Activated T-helper 2 cell treated with anti-CD3 and anti-CD28 coated beads, Interferon-gamma antibody, Interleukin-2, Interleukin-4, amounts not matched to agents 10 μg/mL and 5 μg/mL and 100 μg/mL, durations not matched to agents 14 hours and 24 hours and 36 hours (primary cell): ENCODE results near the gene CACNG3. TPM values are rescaled to one million over a fixed set of nuclear protein-coding genes. Genes with fewer than 3 reads are reported as not detected.
"Not testable (repeated sequence)": the region's sequence is repeated elsewhere in the genome, so short reads cannot be mapped to it uniquely, and the experiment has no call there.

Source experiments
- DNase-seq: peaks from one replicate; pipeline ENCODE4 v3.0.0; 2021; ENCODE audit warnings: low spot score
- H3K27ac Mint-ChIP-seq: one replicate; pipeline ENCODE4 v1.8.0; 2021; ENCODE audit warnings: mixed read lengths
- H3K27me3 Mint-ChIP-seq: one replicate; pipeline ENCODE4 v1.8.0; 2021; ENCODE audit warnings: low read depth, mixed read lengths
- H3K36me3 Mint-ChIP-seq: one replicate; pipeline ENCODE4 v1.8.0; 2021; ENCODE audit warnings: low read depth, mixed read lengths
- H3K4me1 Mint-ChIP-seq: one replicate; pipeline ENCODE4 v1.8.0; 2021; ENCODE audit warnings: low read depth, mixed read lengths
- H3K4me3 Mint-ChIP-seq: one replicate; pipeline ENCODE4 v1.8.0; 2021; ENCODE audit warnings: low read depth, mild to moderate bottlenecking, moderate library complexity, mixed read lengths
- H3K9me3 Mint-ChIP-seq: one replicate; pipeline ENCODE4 v1.8.0; 2021; ENCODE audit warnings: mixed read lengths
- intact Hi-C: fragments of 100-400 bp; cut with micrococcal nuclease; formaldehyde crosslinking; loops from one replicate; pipeline ENCODE4 v1.15.1; 2023
- total RNA-seq: library from RNA; stranded (reverse); gene quantifications from 2 replicates; pipeline ENCODE4 v1.2.3, GENCODE V29; 2022

CACNG3 gene
- total RNA-seq, 1 donor from 2014 or later = not detected

- Mint-ChIP-seq H3K27ac (no peak overlapping the region), H3K4me1 (no peaks in the 10 kb centered on the region), H3K36me3 (no peaks in the 10 kb centered on the region), H3K27me3 (peaks cover 6% of the 10 kb centered on the region), H3K9me3 (no peaks in the 10 kb centered on the region), H3K4me3 (no peak overlapping the region)
- no peak for DNase-seq
- intact Hi-C loops = no loop called here
Observed at GRCh38 chr16:24319126-24319814, 63.1 kb downstream of the CACNG3 start.

GRCh38 chr16:24322106-24322505 is 66.0 kb downstream of the CACNG3 start:
- no peak overlapping the region for H3K27ac Mint-ChIP-seq

DNA sequence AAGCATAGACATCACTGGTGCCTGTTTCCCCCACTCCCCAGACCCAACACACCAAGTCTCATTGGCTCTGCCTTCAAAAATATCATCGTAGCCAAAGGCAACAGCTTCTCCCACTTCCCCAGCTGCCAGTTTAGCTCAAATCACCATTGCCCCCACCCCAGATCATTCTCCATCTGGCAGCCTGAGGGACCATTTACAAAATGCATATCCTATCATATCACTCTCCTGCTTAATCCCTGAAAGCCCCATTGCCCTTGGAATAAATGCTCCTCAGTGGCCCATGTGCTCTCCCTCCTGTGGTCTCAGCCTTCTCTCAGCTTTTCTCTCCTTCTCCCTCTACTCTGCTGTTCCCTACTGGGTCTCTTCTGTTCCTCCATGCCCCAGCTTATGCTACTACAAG is 68.3 kb downstream of the CACNG3 start:
- Mint-ChIP-seq H3K27ac (no peak overlapping the region), H3K4me3 (no peak overlapping the region), H3K36me3 (no peaks in the 10 kb centered on the region), H3K9me3 (no peaks in the 10 kb centered on the region), H3K27me3 (peaks cover 14% of the 10 kb centered on the region), H3K4me1 (no peaks in the 10 kb centered on the region)
- DNase-seq = no peak
- intact Hi-C loops = no loop called here

More at GRCh38 chr16:24322106-24322505, 66.0 kb downstream of the CACNG3 start:
- intact Hi-C loops = no loop called here
- H3K36me3 Mint-ChIP-seq = no peaks in the 10 kb centered on the region
- H3K27me3 Mint-ChIP-seq = peaks cover 14% of the 10 kb centered on the region
- no peak for DNase-seq
- no peak overlapping the region for H3K4me3 Mint-ChIP-seq
- H3K9me3 Mint-ChIP-seq = no peaks in the 10 kb centered on the region
- no peaks in the 10 kb centered on the region for H3K4me1 Mint-ChIP-seq

GRCh38 chr16:24328835-24329452 is 72.8 kb downstream of the CACNG3 start:
- Mint-ChIP-seq H3K4me3 (no peak overlapping the region), H3K27ac (no peak overlapping the region), H3K36me3 (no peaks in the 10 kb centered on the region), H3K9me3 (no peaks in the 10 kb centered on the region), H3K27me3 (peaks cover 9% of the 10 kb centered on the region), H3K4me1 (no peaks in the 10 kb centered on the region)
- no peak for DNase-seq
- intact Hi-C loops = no loop called here

DNA sequence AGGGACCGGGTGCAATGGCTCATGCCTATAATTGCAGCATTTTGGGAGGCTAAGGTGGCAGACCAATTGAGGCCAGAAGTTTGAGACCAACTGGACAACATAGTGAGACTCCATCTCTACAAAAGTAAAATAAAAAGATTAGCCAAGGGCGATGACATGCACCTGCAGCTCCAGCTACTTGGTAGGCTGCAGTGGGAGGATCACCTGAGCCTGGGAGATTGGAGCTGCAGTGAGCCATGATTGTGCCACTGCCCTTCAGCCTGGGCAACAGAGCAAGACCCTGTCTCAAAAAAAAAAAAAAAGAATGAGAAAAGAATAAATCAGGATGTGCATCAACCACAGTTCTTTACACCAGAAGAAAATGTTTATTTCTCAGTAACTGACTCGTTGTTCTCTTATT is 76.0 kb downstream of the CACNG3 start:
- Mint-ChIP-seq H3K36me3 (no peaks in the 10 kb centered on the region), H3K27me3 (no peaks in the 10 kb centered on the region), H3K9me3 (peaks cover 3% of the 10 kb centered on the region), H3K4me3 (no peak overlapping the region), H3K4me1 (no peaks in the 10 kb centered on the region), H3K27ac (no peak overlapping the region)
- intact Hi-C loops = no loop called here
- DNase-seq = no peak

GRCh38 chr16:24332582-24333090 is 76.5 kb downstream of the CACNG3 start:
- H3K4me3 Mint-ChIP-seq = no peak overlapping the region
- no peaks in the 10 kb centered on the region for H3K27me3 Mint-ChIP-seq
- intact Hi-C loops = no loop called here
- H3K27ac Mint-ChIP-seq = no peak overlapping the region
- H3K4me1 Mint-ChIP-seq = no peaks in the 10 kb centered on the region
- no peaks in the 10 kb centered on the region for H3K36me3 Mint-ChIP-seq
- no peak for DNase-seq
- H3K9me3 Mint-ChIP-seq = peaks cover 3% of the 10 kb centered on the region

DNA sequence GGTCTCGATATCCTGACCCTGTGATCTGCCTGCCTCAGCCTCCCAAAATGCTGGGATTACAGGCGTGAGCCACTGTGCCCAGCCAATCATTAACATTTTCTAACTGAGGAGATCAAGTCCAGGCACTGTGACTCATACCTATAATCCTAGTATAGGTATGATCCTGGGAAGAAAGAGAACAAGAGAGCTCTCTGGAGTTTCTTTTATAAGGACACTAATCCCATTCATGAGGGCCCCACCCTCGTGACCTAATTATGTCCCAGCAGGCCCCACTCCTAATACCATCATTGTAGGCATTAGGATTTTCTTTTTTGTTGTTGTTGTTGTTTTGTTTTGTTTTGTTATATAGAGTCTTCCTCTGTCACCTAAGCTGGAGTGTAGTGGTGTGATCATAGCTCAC is 80.4 kb downstream of the CACNG3 start:
- no peaks in the 10 kb centered on the region for H3K27me3 Mint-ChIP-seq
- DNase-seq = no peak
- no peaks in the 10 kb centered on the region for H3K36me3 Mint-ChIP-seq
- H3K9me3 Mint-ChIP-seq = peaks cover 3% of the 10 kb centered on the region
- no peak overlapping the region for H3K4me3 Mint-ChIP-seq
- no peaks in the 10 kb centered on the region for H3K4me1 Mint-ChIP-seq
- H3K27ac Mint-ChIP-seq = no peak overlapping the region
- intact Hi-C loops = no loop called here

- Mint-ChIP-seq H3K27ac (no peak overlapping the region), H3K27me3 (no peaks in the 10 kb centered on the region), H3K9me3 (peaks cover 3% of the 10 kb centered on the region), H3K36me3 (no peaks in the 10 kb centered on the region), H3K4me1 (no peaks in the 10 kb centered on the region), H3K4me3 (no peak overlapping the region)
- intact Hi-C loops = no loop called here
- no peak for DNase-seq
Observed at GRCh38 chr16:24337013-24337412, 80.9 kb downstream of the CACNG3 start.

- H3K4me1 Mint-ChIP-seq, H3K27me3 Mint-ChIP-seq, intact Hi-C loops, H3K27ac Mint-ChIP-seq, H3K4me3 Mint-ChIP-seq, DNase-seq, H3K9me3 Mint-ChIP-seq, H3K36me3 Mint-ChIP-seq: not testable (repeated sequence)
Observed at GRCh38 chr16:24343829-24344228, 87.7 kb downstream of the CACNG3 start.

GRCh38 chr16:24344784-24345183 is 88.6 kb downstream of the CACNG3 start:
- H3K4me3 Mint-ChIP-seq = no peak overlapping the region
- no peaks in the 10 kb centered on the region for H3K36me3 Mint-ChIP-seq
- intact Hi-C loops = no loop called here
- H3K27ac Mint-ChIP-seq = no peak overlapping the region
- no peak for DNase-seq
- H3K27me3 Mint-ChIP-seq = no peaks in the 10 kb centered on the region
- H3K4me1 Mint-ChIP-seq = peaks cover 6% of the 10 kb centered on the region
- no peaks in the 10 kb centered on the region for H3K9me3 Mint-ChIP-seq

DNA sequence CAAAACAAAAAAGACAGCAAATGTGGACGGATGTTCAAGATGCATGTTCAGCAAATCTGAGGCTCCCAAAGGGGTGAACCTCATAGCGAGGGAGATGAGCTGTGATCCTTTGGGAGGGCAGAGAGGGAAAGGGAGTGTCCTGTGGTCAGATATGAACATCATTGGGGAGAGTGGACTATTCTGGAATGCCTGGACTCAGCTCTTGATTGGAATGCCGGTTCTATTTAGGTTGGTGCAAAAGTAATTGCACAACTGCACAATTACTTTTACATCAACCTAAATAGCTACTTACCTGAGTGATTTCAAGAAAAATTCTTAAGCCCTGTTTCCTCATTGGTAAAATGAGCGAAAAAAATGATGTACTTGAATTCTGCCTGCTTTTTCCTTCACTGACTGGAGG is 89.6 kb downstream of the CACNG3 start:
- DNase-seq = no peak
- H3K27ac Mint-ChIP-seq = no peak overlapping the region
- H3K4me3 Mint-ChIP-seq = no peak overlapping the region

DNA sequence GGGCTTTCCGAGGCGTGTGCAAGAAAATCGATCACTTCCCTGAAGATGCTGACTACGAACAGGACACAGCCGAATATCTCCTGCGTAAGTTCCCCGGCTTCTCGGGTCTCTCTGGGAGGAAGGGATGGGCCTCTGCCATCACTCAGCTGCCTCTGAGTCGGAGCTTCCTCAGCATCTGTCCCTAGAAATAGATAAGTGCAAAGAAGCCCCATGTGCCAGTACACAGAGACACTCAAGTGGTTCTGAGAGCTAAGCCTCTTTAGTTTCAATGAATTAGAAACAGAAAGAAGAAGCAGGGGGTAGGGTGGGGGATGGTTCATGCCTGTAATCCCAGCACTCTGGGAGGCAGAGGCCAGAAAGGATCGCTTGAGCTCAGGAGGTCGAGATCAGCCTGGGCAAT is 90.6 kb downstream of the CACNG3 start:
- Mint-ChIP-seq H3K27me3 (no peaks in the 10 kb centered on the region), H3K36me3 (no peaks in the 10 kb centered on the region), H3K4me1 (peaks cover 6% of the 10 kb centered on the region), H3K4me3 (no peak overlapping the region), H3K9me3 (no peaks in the 10 kb centered on the region), H3K27ac (no peak overlapping the region)
- DNase-seq = no peak
- intact Hi-C loops = no loop called here

More for the DNA sequence above, 89.6 kb downstream of the CACNG3 start:
- peaks cover 6% of the 10 kb centered on the region for H3K4me1 Mint-ChIP-seq
- intact Hi-C loops = no loop called here
- no peaks in the 10 kb centered on the region for H3K36me3 Mint-ChIP-seq
- H3K27me3 Mint-ChIP-seq = no peaks in the 10 kb centered on the region
- no peaks in the 10 kb centered on the region for H3K9me3 Mint-ChIP-seq

GRCh38 chr16:24347556-24347955 is 91.4 kb downstream of the CACNG3 start:
- intact Hi-C loops = no loop called here
- peaks cover 6% of the 10 kb centered on the region for H3K4me1 Mint-ChIP-seq
- no peaks in the 10 kb centered on the region for H3K9me3 Mint-ChIP-seq
- H3K4me3 Mint-ChIP-seq = no peak overlapping the region
- DNase-seq = no peak
- H3K27me3 Mint-ChIP-seq = no peaks in the 10 kb centered on the region
- no peak overlapping the region for H3K27ac Mint-ChIP-seq
- H3K36me3 Mint-ChIP-seq = no peaks in the 10 kb centered on the region
